IMR-90 (cell line): ENCODE data around the gene RTP5.

Source experiments
- ELK1 ChIP-seq: fragments of 150-350 bp; IDR thresholded peaks from 2 replicates; pipeline ENCODE4 v1.6.1; 2016; ENCODE audit warnings: low read depth, mild to moderate bottlenecking, low read length, moderate library complexity, borderline replicate concordance
- FOS ChIP-seq: fragments of 150-350 bp; IDR thresholded peaks from 2 replicates; pipeline ENCODE4 v1.6.1; 2016; ENCODE audit warnings: low read depth, low read length
- MXI1 ChIP-seq: IDR thresholded peaks from 2 replicates; pipeline ENCODE4 v1.6.1; 2012; ENCODE audit warnings: low read depth, mild to moderate bottlenecking, low read length, moderate library complexity, borderline replicate concordance
- POLR2A ChIP-seq: IDR thresholded peaks from 2 replicates; pipeline ENCODE4 v1.6.1; 2012; ENCODE audit warnings: mild to moderate bottlenecking, low read depth, low read length
- RCOR1 ChIP-seq: IDR thresholded peaks from 2 replicates; pipeline ENCODE4 v1.6.1; 2012; ENCODE audit warnings: mild to moderate bottlenecking, low read length, improper control_type of control experiment; ENCODE audit not compliant: insufficient replicate concordance
- RFX5 ChIP-seq: IDR thresholded peaks from 2 replicates; pipeline ENCODE4 v1.8.0; 2012; ENCODE audit warnings: low read depth, mild to moderate bottlenecking, low read length, moderate library complexity
- USF2 ChIP-seq: fragments of 150-350 bp; IDR thresholded peaks from 2 replicates; pipeline ENCODE4 v1.6.1; 2017; ENCODE audit warnings: mild to moderate bottlenecking, antibody characterized with exemption, low read length, low read depth
- TF ChIP-seq, protein P1 (sequence below): conservative IDR thresholded peaks from 2 replicates; pipeline ENCODE4 v1.5.1; 2012; ENCODE audit warnings: mild to moderate bottlenecking, low read depth, low read length, improper control_type of control experiment

DNA sequence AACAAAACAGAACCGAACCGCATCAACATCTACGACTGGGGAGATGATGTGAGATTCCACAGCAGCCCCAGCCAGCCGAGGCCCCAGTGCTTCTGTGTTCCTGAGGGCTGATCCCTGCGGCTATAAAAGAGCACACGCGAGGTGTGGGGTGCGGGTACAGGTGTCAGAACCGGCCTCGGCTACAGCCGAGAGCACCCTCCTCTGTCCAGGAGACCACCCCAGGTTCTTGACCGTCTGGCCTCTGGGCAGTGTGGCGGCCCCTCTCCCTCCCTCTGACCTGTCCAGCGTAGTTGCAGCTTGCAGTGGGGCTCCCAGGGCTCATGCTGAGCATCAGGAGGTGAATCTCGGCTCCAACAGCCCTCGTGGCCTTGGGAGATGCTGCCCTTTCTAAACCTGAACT, 23.7 kb downstream of the RTP5 start:
- TF ChIP-seq, protein P1, sequence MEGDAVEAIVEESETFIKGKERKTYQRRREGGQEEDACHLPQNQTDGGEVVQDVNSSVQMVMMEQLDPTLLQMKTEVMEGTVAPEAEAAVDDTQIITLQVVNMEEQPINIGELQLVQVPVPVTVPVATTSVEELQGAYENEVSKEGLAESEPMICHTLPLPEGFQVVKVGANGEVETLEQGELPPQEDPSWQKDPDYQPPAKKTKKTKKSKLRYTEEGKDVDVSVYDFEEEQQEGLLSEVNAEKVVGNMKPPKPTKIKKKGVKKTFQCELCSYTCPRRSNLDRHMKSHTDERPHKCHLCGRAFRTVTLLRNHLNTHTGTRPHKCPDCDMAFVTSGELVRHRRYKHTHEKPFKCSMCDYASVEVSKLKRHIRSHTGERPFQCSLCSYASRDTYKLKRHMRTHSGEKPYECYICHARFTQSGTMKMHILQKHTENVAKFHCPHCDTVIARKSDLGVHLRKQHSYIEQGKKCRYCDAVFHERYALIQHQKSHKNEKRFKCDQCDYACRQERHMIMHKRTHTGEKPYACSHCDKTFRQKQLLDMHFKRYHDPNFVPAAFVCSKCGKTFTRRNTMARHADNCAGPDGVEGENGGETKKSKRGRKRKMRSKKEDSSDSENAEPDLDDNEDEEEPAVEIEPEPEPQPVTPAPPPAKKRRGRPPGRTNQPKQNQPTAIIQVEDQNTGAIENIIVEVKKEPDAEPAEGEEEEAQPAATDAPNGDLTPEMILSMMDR = no peak
- no peak for TF ChIP-seq POLR2A
- TF ChIP-seq RFX5 = no peak
- TF ChIP-seq ELK1 = no peak
- TF ChIP-seq RCOR1 = no peak
- TF ChIP-seq FOS = no peak
- TF ChIP-seq MXI1 = no peak
- no peak for TF ChIP-seq USF2
